GM19099 (cell line): ENCODE data around the gene NOC4L.

ENCODE experiments used
- POLR2A ChIP-seq: IDR thresholded peaks from 3 replicates; pipeline ENCODE4 v1.6.1; 2011; ENCODE audit warnings: low read depth; ENCODE audit not compliant: insufficient read length; ENCODE audit errors: extremely low read depth

NOC4L gene

GRCh38 chr12:132144115-132144809 lies at the start of gene NOC4L, which contains the start of gene DDX51:
Gene NOC4L, plus strand, starts transcription at chr12:132144457. Its CDS starts 32 bp downstream, at chr12:132144489.
Gene DDX51, minus strand, starts transcription at chr12:132144319. Its CDS starts 23 bp downstream, at chr12:132144296.
- TF ChIP-seq POLR2A: peak; percentile 86

- TF ChIP-seq POLR2A: no peak
Observed at GRCh38 chr12:132095520-132096409, 48.5 kb upstream of the NOC4L start.

DNA sequence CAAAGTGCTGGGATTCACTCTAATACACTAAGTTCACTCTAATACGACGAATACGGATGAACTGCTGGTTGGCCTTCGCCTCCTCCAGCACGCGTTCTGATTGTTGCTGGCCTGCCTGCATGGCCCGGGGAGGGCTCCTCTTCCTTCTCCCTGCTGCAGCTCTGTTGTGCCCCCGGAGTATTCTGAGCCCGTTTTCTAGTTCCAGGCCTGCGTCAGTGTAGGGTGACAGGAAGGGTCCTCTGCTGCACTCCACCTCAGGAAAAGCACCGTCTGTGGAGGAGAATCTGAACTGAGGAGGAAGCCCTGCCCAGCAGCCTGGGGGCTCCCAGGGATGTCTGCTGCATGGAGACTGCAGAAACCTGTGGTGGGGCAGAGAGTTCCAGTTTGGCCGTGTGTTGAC lies 44.5 kb upstream of the NOC4L start:
- TF ChIP-seq POLR2A: no peak

GRCh38 chr12:132100306-132101065 lies 43.8 kb upstream of the NOC4L start:
- no peak for TF ChIP-seq POLR2A

DNA sequence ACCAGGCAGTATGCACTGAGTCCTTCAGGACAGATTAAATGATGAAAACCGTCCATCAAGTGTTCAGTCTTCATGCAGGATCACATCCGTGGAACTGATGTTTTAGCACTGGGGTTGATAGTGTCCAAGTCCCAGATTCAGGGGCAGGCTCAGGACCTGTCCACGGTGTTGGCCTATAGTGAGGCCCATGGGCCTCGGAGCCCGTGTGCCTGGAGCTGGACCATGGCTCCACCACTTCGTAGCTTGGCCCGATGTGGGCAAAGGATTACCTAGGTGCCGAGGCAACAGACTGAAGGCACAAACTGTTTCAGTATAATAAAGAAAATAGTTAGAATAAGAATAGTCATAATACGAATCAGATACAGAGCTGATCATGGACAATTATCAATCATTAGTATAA lies 42.0 kb upstream of the NOC4L start:
- no peak for TF ChIP-seq POLR2A

DNA sequence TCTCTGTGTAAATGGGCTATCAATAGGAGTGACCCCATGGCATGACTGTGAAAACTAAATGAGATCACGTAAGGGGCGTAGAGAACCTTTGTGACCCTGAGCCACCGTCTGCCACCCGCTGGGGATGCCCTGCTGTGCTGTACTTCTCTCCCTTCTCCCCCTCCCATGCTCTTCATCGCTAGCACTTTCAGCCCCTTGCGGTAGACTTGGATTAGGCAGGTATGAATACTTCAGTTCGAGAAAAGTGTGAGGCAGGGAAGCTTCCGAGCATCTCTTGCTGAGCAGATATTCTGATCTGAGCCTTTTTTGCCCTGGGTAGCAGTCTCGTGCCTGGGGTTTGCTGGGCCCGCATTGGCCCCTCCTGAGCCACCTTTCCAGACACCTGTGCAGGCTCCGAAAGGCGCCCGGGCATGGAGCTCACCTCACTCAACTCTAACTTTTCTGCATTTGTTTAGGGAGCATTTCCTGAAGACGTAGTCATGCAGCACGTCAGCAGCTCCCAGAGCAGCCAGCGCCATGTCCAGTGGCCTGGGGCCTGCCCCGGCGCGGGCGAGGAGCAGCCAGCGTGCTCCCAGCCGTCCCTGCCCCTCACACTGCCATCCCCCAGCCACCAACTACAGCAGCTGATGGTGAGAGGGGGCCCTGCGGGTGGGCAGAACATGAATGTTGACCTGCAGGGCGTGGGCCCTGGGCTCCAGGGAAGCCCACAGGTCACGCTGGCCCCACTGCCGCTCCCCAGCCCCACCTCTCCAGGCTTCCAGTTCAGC lies 40.5 kb upstream of the NOC4L start:
- TF ChIP-seq POLR2A: no peak

DNA sequence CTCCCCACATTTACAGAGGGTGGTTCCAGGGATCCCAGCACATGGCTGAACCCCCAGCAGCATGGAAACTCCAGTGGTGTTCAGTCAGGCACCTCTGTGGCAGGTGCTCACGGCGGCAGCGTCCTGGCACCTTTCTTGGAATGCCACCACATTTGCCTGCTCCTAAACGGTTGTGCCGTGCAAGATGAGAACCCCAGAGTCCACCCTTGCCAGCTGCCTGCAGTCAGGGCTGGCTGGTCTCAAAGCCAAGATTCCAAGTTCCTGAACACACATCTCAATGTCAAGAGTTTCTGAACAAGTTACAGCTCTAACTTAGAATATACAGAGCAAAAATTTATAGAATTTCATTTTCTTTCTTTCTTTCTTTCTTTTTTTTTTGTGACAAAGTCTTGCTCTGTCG lies 38.8 kb upstream of the NOC4L start:
- TF ChIP-seq POLR2A: no peak

DNA sequence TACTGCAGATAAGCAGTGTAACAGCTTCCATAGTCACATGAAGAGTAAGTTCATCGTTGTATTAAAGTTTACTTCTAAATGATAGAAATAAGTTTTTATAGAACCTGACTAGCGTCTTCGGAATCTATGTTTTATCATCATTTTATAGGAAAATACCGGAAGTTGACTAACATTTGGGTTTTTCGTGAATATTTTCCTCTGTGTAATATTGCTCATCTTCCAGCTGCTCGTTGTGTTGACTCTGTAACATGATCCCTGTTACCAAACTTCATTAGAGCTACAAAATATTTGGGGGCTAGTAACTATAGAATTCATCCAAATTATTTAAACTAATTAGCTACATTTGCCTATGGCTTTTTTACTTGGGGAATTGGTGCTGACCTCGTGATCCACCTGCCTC lies 37.3 kb upstream of the NOC4L start:
- TF ChIP-seq POLR2A: no peak

DNA sequence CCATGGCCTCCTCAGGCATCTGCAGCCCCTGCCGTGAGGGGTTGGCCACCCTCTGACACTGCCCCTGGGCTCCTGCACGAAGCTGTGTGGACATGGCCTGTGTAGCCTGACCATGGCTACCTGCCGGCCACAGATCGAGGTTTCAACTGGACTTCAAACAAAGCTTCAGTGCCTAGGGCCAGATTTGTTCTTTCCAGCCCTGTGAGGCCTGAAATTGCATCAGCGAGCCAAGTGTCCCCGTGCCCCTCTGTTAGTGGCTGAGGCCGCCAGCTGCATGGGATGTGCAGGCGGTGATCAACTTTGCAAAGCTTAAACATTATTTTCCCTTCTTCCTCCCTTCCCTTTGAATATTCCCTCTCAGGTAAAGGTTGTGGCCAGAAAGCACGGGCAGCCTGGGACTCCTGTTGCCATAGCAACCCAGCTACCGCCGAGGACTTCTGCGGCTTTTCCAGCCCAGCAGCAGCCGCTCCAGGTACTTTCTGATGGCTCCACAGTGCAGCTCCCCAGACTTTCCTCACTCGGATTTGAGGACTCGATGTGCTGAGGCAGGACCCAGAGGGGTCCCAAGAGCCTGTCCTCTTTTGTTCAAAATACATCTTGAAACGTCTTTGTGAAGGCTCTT lies 35.9 kb upstream of the NOC4L start:
- no peak for TF ChIP-seq POLR2A

GRCh38 chr12:132109741-132110140 lies 34.5 kb upstream of the NOC4L start:
- TF ChIP-seq POLR2A: no peak

- TF ChIP-seq POLR2A: no peak
Observed at GRCh38 chr12:132110677-132111076, 33.6 kb upstream of the NOC4L start.

GRCh38 chr12:132111654-132112304 lies 32.5 kb upstream of the NOC4L start:
- no peak for TF ChIP-seq POLR2A

- TF ChIP-seq POLR2A: no peak
Observed at GRCh38 chr12:132114667-132115066, 29.6 kb upstream of the NOC4L start.

- no peak for TF ChIP-seq POLR2A
Observed at GRCh38 chr12:132115500-132115899, 28.8 kb upstream of the NOC4L start.
